BE2C (cell line): ENCODE results near the gene THSD4.

Source experiments
- DNase-seq: peaks from one replicate; pipeline ENCODE4 v3.0.0-alpha.2; 2020
- H3K27me3 ChIP-seq: fragments of 250-450 bp; sonication (Bioruptor Pico); 2 replicates; pipeline ENCODE4 v1.5.1; 2020; ENCODE audit warnings: mild to moderate bottlenecking
- H3K36me3 ChIP-seq: fragments of 250-450 bp; sonication (Bioruptor Pico); 2 replicates; pipeline ENCODE4 v1.5.1; 2020; ENCODE audit warnings: mild to moderate bottlenecking
- H3K4me1 ChIP-seq: fragments of 250-450 bp; sonication (Bioruptor Pico); 2 replicates; pipeline ENCODE4 v1.5.1; 2020
- H3K4me3 ChIP-seq: 2 replicates; pipeline ENCODE4 v1.5.1; 2011; ENCODE audit warnings: low read depth, low read length
- H3K9me3 ChIP-seq: fragments of 250-450 bp; sonication (Bioruptor Pico); 2 replicates; pipeline ENCODE4 v1.5.1; 2020
- TF ChIP-seq, protein P1 (sequence below): IDR thresholded peaks from 2 replicates; pipeline ENCODE4 v1.5.1; 2012; ENCODE audit warnings: mild to moderate bottlenecking, low read depth, low read length

THSD4 gene

DNA sequence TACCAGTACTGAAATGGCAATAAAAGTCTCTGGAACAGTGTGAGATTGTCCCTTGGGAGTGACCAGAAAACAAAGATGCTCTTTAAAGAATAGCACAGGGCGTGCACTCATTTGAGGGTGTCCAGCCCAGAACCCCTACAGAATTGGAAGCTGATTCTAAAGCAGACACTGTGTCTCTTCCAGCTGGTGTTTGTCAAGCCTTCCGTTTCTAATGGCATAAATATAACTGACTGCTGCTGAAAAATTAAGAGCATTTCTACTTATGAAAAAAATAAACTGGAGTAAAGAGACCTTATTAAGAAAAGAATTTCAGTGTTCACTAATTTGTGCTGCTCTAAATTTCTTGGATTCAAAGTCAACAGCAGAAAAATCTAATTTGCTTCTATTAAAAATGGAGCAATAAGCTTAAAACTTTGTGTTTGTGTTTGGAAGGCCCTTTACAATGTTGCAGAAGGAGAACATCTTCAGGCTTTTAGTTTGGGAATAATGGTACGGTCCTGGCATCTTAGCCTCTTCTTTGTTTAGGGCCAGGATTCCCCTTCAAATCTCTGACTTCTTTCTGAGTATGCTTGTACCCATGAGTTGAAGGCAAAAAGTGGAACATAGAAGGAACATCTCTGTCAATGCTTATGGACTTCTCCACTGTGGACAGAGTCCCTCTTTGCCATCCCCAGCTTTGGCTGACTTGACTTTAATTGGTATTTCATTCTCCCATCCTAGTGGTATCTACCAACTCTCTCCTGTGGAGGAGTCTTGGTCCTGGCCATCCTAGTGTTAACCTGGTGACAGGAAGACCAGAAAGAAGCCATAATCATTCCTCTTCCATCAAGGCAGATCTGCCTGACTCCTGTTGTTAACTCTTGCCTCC lies 65.9 kb downstream of the THSD4 start:
- no peak overlapping the region for H3K4me3 ChIP-seq
- TF ChIP-seq, protein P1, sequence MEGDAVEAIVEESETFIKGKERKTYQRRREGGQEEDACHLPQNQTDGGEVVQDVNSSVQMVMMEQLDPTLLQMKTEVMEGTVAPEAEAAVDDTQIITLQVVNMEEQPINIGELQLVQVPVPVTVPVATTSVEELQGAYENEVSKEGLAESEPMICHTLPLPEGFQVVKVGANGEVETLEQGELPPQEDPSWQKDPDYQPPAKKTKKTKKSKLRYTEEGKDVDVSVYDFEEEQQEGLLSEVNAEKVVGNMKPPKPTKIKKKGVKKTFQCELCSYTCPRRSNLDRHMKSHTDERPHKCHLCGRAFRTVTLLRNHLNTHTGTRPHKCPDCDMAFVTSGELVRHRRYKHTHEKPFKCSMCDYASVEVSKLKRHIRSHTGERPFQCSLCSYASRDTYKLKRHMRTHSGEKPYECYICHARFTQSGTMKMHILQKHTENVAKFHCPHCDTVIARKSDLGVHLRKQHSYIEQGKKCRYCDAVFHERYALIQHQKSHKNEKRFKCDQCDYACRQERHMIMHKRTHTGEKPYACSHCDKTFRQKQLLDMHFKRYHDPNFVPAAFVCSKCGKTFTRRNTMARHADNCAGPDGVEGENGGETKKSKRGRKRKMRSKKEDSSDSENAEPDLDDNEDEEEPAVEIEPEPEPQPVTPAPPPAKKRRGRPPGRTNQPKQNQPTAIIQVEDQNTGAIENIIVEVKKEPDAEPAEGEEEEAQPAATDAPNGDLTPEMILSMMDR = no peak
- no peak for DNase-seq
- H3K36me3 ChIP-seq = no peaks in the 10 kb centered on the region
- no peaks in the 10 kb centered on the region for H3K27me3 ChIP-seq
- H3K4me1 ChIP-seq = no peaks in the 10 kb centered on the region
- H3K9me3 ChIP-seq = no peaks in the 10 kb centered on the region

DNA sequence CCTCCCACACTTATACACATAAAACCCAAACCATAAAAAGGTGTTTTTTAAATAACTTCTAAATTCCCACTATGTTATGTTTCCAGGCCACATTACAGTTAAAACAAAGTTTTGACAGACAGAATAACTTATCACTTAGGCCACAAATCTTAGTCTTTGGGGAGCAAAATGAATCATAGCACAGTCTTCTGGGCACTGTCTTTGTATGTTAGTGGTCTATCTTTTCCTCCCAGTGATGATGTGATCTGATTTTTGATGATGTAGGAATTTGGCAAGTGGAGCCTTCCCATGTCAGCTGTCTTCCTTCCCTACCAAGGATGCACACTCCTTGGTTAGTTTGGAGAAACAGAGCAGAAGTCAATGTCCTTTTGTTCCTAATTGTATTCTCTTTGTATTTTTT lies 67.3 kb downstream of the THSD4 start:
- H3K27me3 ChIP-seq = no peaks in the 10 kb centered on the region
- no peaks in the 10 kb centered on the region for H3K36me3 ChIP-seq
- no peaks in the 10 kb centered on the region for H3K9me3 ChIP-seq
- TF ChIP-seq, protein P1 = no peak
- H3K4me3 ChIP-seq = no peak overlapping the region
- DNase-seq = no peak
- H3K4me1 ChIP-seq = no peaks in the 10 kb centered on the region

DNA sequence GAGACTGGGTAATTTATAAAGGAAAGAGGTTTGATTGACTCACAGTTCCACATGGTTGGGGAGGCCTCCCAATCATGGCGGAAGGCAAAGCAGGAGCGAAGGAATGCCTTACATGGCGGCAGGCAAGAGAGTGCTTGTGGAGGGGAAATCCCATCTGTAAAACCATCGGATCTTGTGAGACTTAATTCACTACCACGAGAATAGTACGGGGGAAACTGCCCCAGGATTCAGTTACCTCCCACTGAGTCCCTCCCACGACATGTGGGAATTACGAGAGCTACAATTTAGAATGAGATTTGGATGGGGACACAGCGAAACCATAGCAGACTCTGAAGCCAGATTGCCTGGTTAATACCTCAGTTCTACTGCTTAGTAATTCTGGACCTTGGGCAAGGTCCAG lies 67.8 kb downstream of the THSD4 start:
- TF ChIP-seq, protein P1 = no peak
- H3K9me3 ChIP-seq = no peaks in the 10 kb centered on the region
- H3K4me3 ChIP-seq = no peak overlapping the region
- no peaks in the 10 kb centered on the region for H3K36me3 ChIP-seq
- no peaks in the 10 kb centered on the region for H3K4me1 ChIP-seq
- DNase-seq = no peak
- no peaks in the 10 kb centered on the region for H3K27me3 ChIP-seq

DNA sequence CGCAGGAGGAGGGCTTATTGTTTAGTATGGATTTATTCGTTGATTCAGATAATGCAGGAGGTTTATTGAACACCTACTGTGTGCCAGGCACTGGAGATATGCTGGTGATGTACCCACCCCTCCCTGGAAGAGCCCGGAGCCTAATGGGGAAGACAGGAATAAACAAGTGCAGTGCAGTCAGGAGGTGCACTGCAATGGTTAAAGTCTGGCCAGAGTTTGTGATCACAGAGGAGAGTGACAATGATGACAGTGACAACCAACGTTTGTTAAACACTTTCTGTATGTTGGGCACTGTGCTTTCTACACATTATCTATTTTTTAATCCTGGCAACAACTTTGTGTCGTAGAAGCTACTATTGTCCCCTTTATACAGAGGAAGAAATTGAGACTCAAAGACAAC lies 70.4 kb downstream of the THSD4 start:
- TF ChIP-seq, protein P1 = no peak
- Histone ChIP-seq H3K27me3 (no peaks in the 10 kb centered on the region), H3K4me1 (no peaks in the 10 kb centered on the region), H3K4me3 (no peak overlapping the region), H3K36me3 (no peaks in the 10 kb centered on the region), H3K9me3 (no peaks in the 10 kb centered on the region)
- no peak for DNase-seq

DNA sequence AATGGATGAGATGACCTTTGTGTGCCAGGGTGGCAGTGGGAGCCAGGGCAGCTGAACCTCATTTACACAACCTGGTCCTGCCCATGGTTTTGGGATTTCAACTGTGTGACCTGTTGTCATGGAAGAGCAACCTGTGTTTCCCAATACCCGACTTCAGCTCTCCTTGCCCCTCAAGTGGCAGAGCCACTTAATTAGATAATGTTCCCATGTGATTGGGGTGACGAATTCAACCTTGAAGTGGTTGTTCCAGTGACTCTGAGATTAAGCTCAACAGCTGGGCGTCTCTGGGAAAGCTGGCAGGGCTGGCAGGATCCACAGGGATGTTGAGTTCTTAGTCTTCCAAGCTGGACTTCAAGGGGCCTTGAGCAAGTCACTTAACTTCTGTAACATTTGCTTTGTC lies 71.0 kb downstream of the THSD4 start:
- H3K36me3 ChIP-seq = no peaks in the 10 kb centered on the region
- DNase-seq = no peak

DNA sequence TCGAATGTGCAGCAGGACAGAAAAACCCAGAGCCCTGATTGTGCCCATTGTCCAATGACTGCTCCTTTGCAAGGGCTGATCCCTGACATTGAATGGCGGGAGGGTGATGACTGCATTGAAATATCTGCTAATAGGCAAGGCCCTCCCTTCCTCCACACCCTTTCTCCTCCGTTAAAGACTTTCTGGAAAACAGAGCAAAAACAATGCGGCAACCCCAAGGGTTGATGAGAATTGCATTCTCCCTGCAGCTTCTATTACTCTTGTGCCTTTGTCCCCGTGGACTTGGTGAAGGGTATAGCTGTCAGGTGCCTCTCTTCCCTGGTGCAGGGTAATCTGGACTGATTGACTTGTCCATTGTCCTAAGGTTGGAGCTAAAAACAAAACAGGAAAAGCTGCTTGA lies 71.8 kb downstream of the THSD4 start:
- no peaks in the 10 kb centered on the region for H3K4me1 ChIP-seq
- H3K36me3 ChIP-seq = no peaks in the 10 kb centered on the region
- no peak overlapping the region for H3K4me3 ChIP-seq
- no peaks in the 10 kb centered on the region for H3K27me3 ChIP-seq
- no peaks in the 10 kb centered on the region for H3K9me3 ChIP-seq
- TF ChIP-seq, protein P1 = no peak
- DNase-seq = no peak

More for the DNA sequence above, 71.0 kb downstream of the THSD4 start:
- Histone ChIP-seq H3K4me3 (no peak overlapping the region), H3K9me3 (no peaks in the 10 kb centered on the region), H3K27me3 (no peaks in the 10 kb centered on the region), H3K4me1 (no peaks in the 10 kb centered on the region)
- TF ChIP-seq, protein P1 = no peak
